ENCODE measurements around the gene CAPN8. TPM values are rescaled to one million over a fixed set of nuclear protein-coding genes. Genes with fewer than 3 reads are reported as not detected.
"Not testable (repeated sequence)": the region's sequence is repeated elsewhere in the genome, so short reads cannot be mapped to it uniquely, and the experiment has no call there.

Gene CAPN8
- total RNA-seq, 2 experiments from 2014 or later, result not detected

GRCh38 chr1:223524930-223525451 lies 140.5 kb downstream of the CAPN8 start:
- no peak for ATAC-seq
- Mint-ChIP-seq H3K27me3 (peaks cover 2% of the 10 kb centered on the region), H3K4me3 (no peak overlapping the region), H3K27ac (no peak overlapping the region), H3K4me1 (ENCODE audit: low read depth) (peaks cover 2% of the 10 kb centered on the region), H3K36me3 (ENCODE audit: low read depth) (no peaks in the 10 kb centered on the region), H3K9me3 (peaks cover 4% of the 10 kb centered on the region)
- ChIA-PET CTCF (no interaction called here), POLR2A (no interaction called here)
- DNase-seq, result no peak
- intact Hi-C loops (cut with micrococcal nuclease), result no loop called here
- TF ChIP-seq CTCF (IDR thresholded peaks at IDR 0.05), result no peak

GRCh38 chr1:223521150-223521549 lies 144.4 kb downstream of the CAPN8 start:
- H3K9me3 Mint-ChIP-seq, result peaks cover 2% of the 10 kb centered on the region
- intact Hi-C loops (cut with micrococcal nuclease), result no loop called here
- no peak overlapping the region for H3K4me3 Mint-ChIP-seq
- DNase-seq (no peak), ATAC-seq (no peak)
- POLR2A ChIA-PET, result no interaction called here
- H3K27me3 Mint-ChIP-seq, result no peaks in the 10 kb centered on the region
- H3K36me3 Mint-ChIP-seq (ENCODE audit: low read depth), result no peaks in the 10 kb centered on the region
- CTCF ChIA-PET, result no interaction called here
- no peak overlapping the region for H3K27ac Mint-ChIP-seq
- H3K4me1 Mint-ChIP-seq (ENCODE audit: low read depth), result peaks cover 3% of the 10 kb centered on the region
- no peak for TF ChIP-seq CTCF (IDR thresholded peaks at IDR 0.05)

DNA sequence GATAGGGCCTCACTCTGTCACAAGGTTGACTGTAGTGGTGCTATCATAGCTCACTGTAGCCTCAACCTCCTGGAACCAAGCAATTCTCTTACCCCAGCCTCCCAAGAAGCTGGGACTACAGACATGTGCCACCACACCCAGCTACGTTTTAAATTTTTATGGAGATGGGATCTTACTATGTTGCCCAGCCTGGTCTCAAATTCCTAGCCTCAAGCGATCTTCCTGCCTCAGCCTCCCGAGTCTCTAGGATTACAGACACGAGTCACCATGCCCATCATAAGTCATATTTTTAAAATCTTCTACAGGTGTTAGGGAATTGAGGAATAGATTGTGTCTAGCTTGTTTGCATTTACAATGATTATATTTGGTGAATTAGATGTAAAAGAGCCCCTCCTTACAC lies 145.3 kb downstream of the CAPN8 start:
- peaks cover 2% of the 10 kb centered on the region for H3K9me3 Mint-ChIP-seq
- intact Hi-C loops (cut with micrococcal nuclease), result no loop called here
- peaks cover 2% of the 10 kb centered on the region for H3K4me1 Mint-ChIP-seq (ENCODE audit: low read depth)
- H3K4me3 Mint-ChIP-seq, result no peak overlapping the region
- H3K27me3 Mint-ChIP-seq, result no peaks in the 10 kb centered on the region
- POLR2A ChIA-PET, result no interaction called here
- H3K27ac Mint-ChIP-seq, result no peak overlapping the region
- CTCF ChIA-PET, result interaction anchor here (1.0 to 1.1 kb wide), 2 partner anchors 10 to 12 kb away, joined by 3 to 4 read pairs; no protein-coding TSS in a partner anchor
- ATAC-seq, result no peak
- no peak for TF ChIP-seq CTCF (IDR thresholded peaks at IDR 0.05)
- no peak for DNase-seq
- H3K36me3 Mint-ChIP-seq (ENCODE audit: low read depth), result no peaks in the 10 kb centered on the region

GRCh38 chr1:223519116-223519515 lies 146.4 kb downstream of the CAPN8 start:
- Mint-ChIP-seq H3K36me3 (ENCODE audit: low read depth) (no peaks in the 10 kb centered on the region), H3K4me3 (no peak overlapping the region), H3K27ac (no peak overlapping the region), H3K27me3 (no peaks in the 10 kb centered on the region), H3K4me1 (ENCODE audit: low read depth) (peaks cover 8% of the 10 kb centered on the region), H3K9me3 (peaks cover 2% of the 10 kb centered on the region)
- CTCF ChIA-PET, result interaction anchor here (1.1 kb wide), 1 partner anchor 13 kb away, joined by 4 read pairs; no protein-coding TSS in a partner anchor
- POLR2A ChIA-PET, result no interaction called here
- intact Hi-C loops (cut with micrococcal nuclease), result no loop called here
- no peak for ATAC-seq
- DNase-seq, result no peak
- TF ChIP-seq CTCF (IDR thresholded peaks at IDR 0.05), result no peak

GRCh38 chr1:223518553-223518952 lies 146.9 kb downstream of the CAPN8 start:
- H3K4me3 Mint-ChIP-seq; DNase-seq; ATAC-seq; H3K9me3 Mint-ChIP-seq; H3K4me1 Mint-ChIP-seq (ENCODE audit: low read depth); H3K27ac Mint-ChIP-seq; intact Hi-C loops (cut with micrococcal nuclease); H3K27me3 Mint-ChIP-seq; H3K36me3 Mint-ChIP-seq (ENCODE audit: low read depth); POLR2A ChIA-PET: not testable (repeated sequence)
- CTCF ChIA-PET, result interaction anchor here (1.6 kb wide), 1 partner anchor 110 kb away, joined by 3 read pairs; no protein-coding TSS in a partner anchor
